Lower lobe of right lung (tissue), 2 donors: ENCODE measurements around the gene C15orf62. TPM values are rescaled to one million over a fixed set of nuclear protein-coding genes. Genes with fewer than 3 reads are reported as not detected.

ENCODE experiments used
- ATAC-seq, 2 donors: fragments of 200-7000 bp; cut with Tn5 transposase; one replicate each; pipeline ENCODE4 v1.9.1; 2020 to 2022; ENCODE audit warnings: mild to moderate bottlenecking in 2 of 2, moderate library complexity in 2 of 2
- DNase-seq: peaks from one replicate; pipeline ENCODE4 v3.0.0-alpha.2; 2020
- H3K27ac ChIP-seq: fragments of 200-600 bp; one replicate; pipeline ENCODE4 v1.8.0; 2022
- H3K27me3 ChIP-seq: fragments of 200-600 bp; one replicate; pipeline ENCODE4 v1.8.0; 2022; ENCODE audit warnings: low read depth
- H3K36me3 ChIP-seq: fragments of 200-600 bp; one replicate; pipeline ENCODE4 v1.8.0; 2022; ENCODE audit warnings: mild to moderate bottlenecking
- H3K4me1 ChIP-seq: fragments of 200-600 bp; one replicate; pipeline ENCODE4 v1.8.0; 2022
- H3K4me3 ChIP-seq: fragments of 200-600 bp; one replicate; pipeline ENCODE4 v1.8.0; 2022; ENCODE audit warnings: mild to moderate bottlenecking
- H3K9me3 ChIP-seq: fragments of 200-600 bp; one replicate; pipeline ENCODE4 v1.8.0; 2022
- CTCF ChIP-seq: fragments of 200-600 bp; IDR thresholded peaks from one replicate; pipeline ENCODE4 v1.8.0; 2022; ENCODE audit warnings: antibody characterized with exemption, mild to moderate bottlenecking
- intact Hi-C: fragments of 100-400 bp; cut with DNase I; formaldehyde crosslinking; loops from one replicate; pipeline ENCODE4 v1.11.0; 2022
- total RNA-seq: library from RNA; stranded (reverse); fragmentation: NEBNext Ultra II Directional; extraction: Animal tissue kit (Norgen Biotek cat#: 25700); gene quantifications from one replicate; pipeline ENCODE4 v1.2.1, GENCODE V29; 2021
- donor health status: DM: no; HTN: yes; CAD: no; lungs with severe emphysema.

C15orf62 gene
- total RNA-seq, 1 donor from 2014 or later = 2.4 TPM

GRCh38 chr15:40750885-40751284 lies 18.9 kb upstream of the C15orf62 start:
- no peak overlapping the region for H3K27ac ChIP-seq
- no peaks in the 10 kb centered on the region for H3K9me3 ChIP-seq
- ATAC-seq (no peak), DNase-seq (no peak)
- peaks cover 63% of the 10 kb centered on the region for H3K36me3 ChIP-seq
- H3K4me3 ChIP-seq = no peak overlapping the region
- no peaks in the 10 kb centered on the region for H3K27me3 ChIP-seq
- intact Hi-C loops = no loop called here
- peaks cover 32% of the 10 kb centered on the region for H3K4me1 ChIP-seq
- TF ChIP-seq CTCF = no peak

GRCh38 chr15:40751745-40752144 lies 18.0 kb upstream of the C15orf62 start:
- intact Hi-C loops = no loop called here
- no peak for TF ChIP-seq CTCF
- Histone ChIP-seq H3K27ac (no peak overlapping the region), H3K4me1 (peaks cover 32% of the 10 kb centered on the region), H3K27me3 (no peaks in the 10 kb centered on the region), H3K36me3 (peaks cover 58% of the 10 kb centered on the region), H3K9me3 (no peaks in the 10 kb centered on the region), H3K4me3 (no peak overlapping the region)
- DNase-seq = no peak
- ATAC-seq = no peak

- peaks cover 19% of the 10 kb centered on the region for H3K4me1 ChIP-seq
- intact Hi-C loops = no loop called here
- peaks cover 34% of the 10 kb centered on the region for H3K36me3 ChIP-seq
- no peak for TF ChIP-seq CTCF
- H3K27me3 ChIP-seq = no peaks in the 10 kb centered on the region
- no peak for DNase-seq
- peak overlapping the region; percentile 95 for H3K4me3 ChIP-seq
- H3K27ac ChIP-seq = peak overlapping the region; percentile 90
- no peaks in the 10 kb centered on the region for H3K9me3 ChIP-seq
- ATAC-seq = peak; percentile 56 to 60
These were observed 15.3 kb upstream of the C15orf62 start for GRCh38 chr15:40754574-40754882.

GRCh38 chr15:40754883-40755811 lies 14.6 kb upstream of the C15orf62 start, which contains the start of gene RMDN3:
Gene RMDN3 (minus strand): TSS chr15:40755254. CDS start chr15:40754783, 471 bp downstream.
- Histone ChIP-seq H3K4me1 (peaks cover 19% of the 10 kb centered on the region), H3K27ac (peak within 1 kb of the TSS; percentile 90)
- intact Hi-C loops = no loop called here

GRCh38 chr15:40755812-40756208 lies 14.0 kb upstream of the C15orf62 start:
- Histone ChIP-seq H3K27ac (peak overlapping the region; percentile 90), H3K27me3 (no peaks in the 10 kb centered on the region), H3K36me3 (peaks cover 21% of the 10 kb centered on the region), H3K4me1 (peaks cover 19% of the 10 kb centered on the region), H3K4me3 (peak overlapping the region; percentile 95), H3K9me3 (no peaks in the 10 kb centered on the region)
- TF ChIP-seq CTCF = no peak
- intact Hi-C loops = no loop called here
- ATAC-seq = no peak
- DNase-seq = no peak

More at GRCh38 chr15:40754883-40755811, 14.6 kb upstream of the C15orf62 start, which contains the start of gene RMDN3:
- Histone ChIP-seq H3K27me3 (no peaks in the 10 kb centered on the region), H3K4me3 (peak within 1 kb of the TSS; percentile 95), H3K9me3 (no peaks in the 10 kb centered on the region), H3K36me3 (peaks cover 28% of the 10 kb centered on the region)
- DNase-seq = peak; percentile 96
- ATAC-seq = peak; percentile 99
- TF ChIP-seq CTCF = no peak
